ENCODE data around the gene DMTF1.

The DMTF1 gene

GRCh38 chr7:87146740-87147386 lies 5.4 kb upstream of the DMTF1 start:
- no peak for DNase-seq (ENCODE audit: insufficient read length, low spot score)
- TF ChIP-seq, protein P1, sequence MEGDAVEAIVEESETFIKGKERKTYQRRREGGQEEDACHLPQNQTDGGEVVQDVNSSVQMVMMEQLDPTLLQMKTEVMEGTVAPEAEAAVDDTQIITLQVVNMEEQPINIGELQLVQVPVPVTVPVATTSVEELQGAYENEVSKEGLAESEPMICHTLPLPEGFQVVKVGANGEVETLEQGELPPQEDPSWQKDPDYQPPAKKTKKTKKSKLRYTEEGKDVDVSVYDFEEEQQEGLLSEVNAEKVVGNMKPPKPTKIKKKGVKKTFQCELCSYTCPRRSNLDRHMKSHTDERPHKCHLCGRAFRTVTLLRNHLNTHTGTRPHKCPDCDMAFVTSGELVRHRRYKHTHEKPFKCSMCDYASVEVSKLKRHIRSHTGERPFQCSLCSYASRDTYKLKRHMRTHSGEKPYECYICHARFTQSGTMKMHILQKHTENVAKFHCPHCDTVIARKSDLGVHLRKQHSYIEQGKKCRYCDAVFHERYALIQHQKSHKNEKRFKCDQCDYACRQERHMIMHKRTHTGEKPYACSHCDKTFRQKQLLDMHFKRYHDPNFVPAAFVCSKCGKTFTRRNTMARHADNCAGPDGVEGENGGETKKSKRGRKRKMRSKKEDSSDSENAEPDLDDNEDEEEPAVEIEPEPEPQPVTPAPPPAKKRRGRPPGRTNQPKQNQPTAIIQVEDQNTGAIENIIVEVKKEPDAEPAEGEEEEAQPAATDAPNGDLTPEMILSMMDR (IDR thresholded peaks at IDR 0.05; ENCODE audit: insufficient read depth, missing control alignments), result no peak
- FAIRE-seq, result no peak

DNA sequence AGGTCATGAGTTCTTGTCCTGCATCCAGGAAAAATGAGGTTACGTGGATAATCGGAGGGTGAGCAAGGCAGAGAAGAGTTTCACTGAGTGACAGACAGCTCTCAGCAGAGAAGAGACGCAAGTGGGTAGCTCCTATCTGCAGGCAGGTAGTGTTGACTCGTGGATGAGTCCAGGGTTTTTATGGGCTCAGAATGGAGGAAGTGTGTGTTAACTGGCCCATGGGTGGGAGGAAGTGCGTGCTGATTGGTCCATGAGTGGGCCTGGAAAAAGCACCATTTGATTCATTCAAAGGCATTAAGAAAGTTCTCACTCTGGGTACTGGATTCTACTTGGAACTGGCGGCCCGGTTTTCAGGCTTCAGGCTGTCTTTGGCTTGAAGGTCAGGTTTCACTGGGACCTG lies 4.8 kb upstream of the DMTF1 start:
- DNase-seq (ENCODE audit: insufficient read length, low spot score), result no peak

DNA sequence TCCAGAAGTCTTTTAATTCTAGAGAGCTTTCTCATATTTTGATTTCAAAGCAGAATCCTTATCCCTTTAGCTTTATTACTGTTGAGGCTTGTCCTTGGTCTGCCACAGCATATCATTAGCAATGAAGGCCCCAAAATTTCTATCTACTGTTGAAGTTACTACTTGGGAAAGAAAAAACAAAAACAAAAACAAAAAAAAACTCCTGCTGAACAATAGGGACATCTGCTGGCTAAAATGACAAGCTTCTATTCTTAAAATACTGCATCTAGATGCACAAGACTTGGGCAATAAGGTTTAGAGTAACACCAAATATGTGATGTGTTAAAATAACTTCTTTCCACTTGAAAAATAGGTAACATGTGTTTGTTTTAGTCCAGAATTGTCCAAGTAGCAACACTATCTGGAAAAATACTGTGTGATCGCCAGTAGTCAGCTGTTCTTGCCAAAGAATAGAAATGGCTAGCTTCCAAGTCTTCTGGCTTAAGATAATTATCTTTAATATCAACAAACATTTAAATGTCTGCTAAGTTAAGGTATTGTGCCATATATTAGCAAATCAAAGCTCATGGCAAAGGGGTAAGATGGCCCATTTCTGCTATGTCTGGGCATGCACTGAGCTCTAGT lies 3.8 kb upstream of the DMTF1 start:
- DNase-seq (ENCODE audit: insufficient read length, low spot score) (no peak), FAIRE-seq (no peak)
- TF ChIP-seq, protein P1 (IDR thresholded peaks at IDR 0.05; ENCODE audit: insufficient read depth, missing control alignments), result peak; percentile 61

More for the DNA sequence above, 4.8 kb upstream of the DMTF1 start:
- FAIRE-seq, result no peak
- TF ChIP-seq, protein P1 (IDR thresholded peaks at IDR 0.05; ENCODE audit: insufficient read depth, missing control alignments), result no peak

GRCh38 chr7:87151002-87151728 lies 1.1 kb upstream of the DMTF1 start:
- TF ChIP-seq, protein P1 (IDR thresholded peaks at IDR 0.05; ENCODE audit: insufficient read depth, missing control alignments), result no peak
- no peak for FAIRE-seq
- DNase-seq (ENCODE audit: insufficient read length, low spot score), result no peak

GRCh38 chr7:87151729-87152111 lies 533 bp upstream of the DMTF1 start:
- DNase-seq (ENCODE audit: insufficient read length, low spot score), result no peak
- FAIRE-seq, result peak; percentile 73

GRCh38 chr7:87152897-87153641 lies 816 bp downstream of the DMTF1 start:
- TF ChIP-seq, protein P1 (IDR thresholded peaks at IDR 0.05; ENCODE audit: insufficient read depth, missing control alignments), result no peak
- DNase-seq (ENCODE audit: insufficient read length, low spot score) (no peak), FAIRE-seq (no peak)

More at GRCh38 chr7:87151729-87152111, 533 bp upstream of the DMTF1 start:
- TF ChIP-seq, protein P1 (IDR thresholded peaks at IDR 0.05; ENCODE audit: insufficient read depth, missing control alignments), result no peak

All from D721Med (cell line).